ENCODE results near the gene PKD1.

DNA sequence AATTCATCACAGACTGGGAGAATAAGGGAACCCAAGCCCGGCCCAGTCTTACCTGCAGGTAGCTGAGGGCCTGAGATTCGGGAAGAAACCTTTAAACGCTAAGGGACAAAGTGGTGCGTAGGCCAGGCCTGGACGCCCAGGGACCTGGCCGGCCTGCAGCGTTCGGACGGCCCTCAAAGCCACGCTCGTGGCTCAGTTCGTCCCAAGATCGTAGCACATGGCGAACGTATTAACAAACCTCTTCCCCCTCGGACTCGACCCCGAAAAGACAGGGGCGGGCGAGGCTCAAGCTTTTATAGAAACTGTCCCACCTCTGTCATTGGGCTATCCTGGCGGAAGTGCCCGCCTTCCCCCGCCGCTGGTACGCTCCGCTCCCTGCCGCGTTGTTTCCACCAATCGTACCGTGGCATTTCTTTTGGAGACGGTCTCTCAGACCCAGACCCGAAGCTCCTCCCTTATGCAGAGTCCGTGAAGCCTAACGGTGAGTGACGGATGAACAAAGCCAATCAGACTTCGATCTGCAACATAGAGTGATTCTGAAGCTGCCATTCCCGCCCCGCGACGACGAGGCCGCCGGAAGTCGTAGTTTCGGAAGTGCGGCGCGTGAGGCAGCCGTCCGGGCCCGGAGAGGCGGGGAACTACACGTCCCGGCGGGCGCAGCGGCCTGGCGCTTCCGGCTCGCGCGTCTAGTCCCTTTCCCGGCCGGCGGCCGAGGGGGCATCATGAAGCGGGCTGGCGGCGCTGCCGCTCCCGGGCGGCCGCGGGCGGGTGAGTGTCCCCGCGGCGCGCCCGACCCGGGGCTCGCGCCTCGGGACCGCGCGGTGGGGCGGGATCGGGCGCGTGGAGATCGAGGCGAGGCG lies 19.6 kb upstream of the PKD1 start, which contains the start of gene TRAF7:
- TF ChIP-seq, protein P1, sequence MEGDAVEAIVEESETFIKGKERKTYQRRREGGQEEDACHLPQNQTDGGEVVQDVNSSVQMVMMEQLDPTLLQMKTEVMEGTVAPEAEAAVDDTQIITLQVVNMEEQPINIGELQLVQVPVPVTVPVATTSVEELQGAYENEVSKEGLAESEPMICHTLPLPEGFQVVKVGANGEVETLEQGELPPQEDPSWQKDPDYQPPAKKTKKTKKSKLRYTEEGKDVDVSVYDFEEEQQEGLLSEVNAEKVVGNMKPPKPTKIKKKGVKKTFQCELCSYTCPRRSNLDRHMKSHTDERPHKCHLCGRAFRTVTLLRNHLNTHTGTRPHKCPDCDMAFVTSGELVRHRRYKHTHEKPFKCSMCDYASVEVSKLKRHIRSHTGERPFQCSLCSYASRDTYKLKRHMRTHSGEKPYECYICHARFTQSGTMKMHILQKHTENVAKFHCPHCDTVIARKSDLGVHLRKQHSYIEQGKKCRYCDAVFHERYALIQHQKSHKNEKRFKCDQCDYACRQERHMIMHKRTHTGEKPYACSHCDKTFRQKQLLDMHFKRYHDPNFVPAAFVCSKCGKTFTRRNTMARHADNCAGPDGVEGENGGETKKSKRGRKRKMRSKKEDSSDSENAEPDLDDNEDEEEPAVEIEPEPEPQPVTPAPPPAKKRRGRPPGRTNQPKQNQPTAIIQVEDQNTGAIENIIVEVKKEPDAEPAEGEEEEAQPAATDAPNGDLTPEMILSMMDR (IDR thresholded peaks at IDR 0.05): peak in 4 of 6 experiments; percentile 6 to 35 (median 20)
- TF ChIP-seq POLR2A (IDR thresholded peaks at IDR 0.05): peak; percentile 86 to 100 (median 98)
